HG03520 (cell line): ENCODE results near the gene FRZB.
"Not testable (repeated sequence)": the region's sequence is repeated elsewhere in the genome, so short reads cannot be mapped to it uniquely, and the experiment has no call there.

ENCODE experiments used
- ATAC-seq: cut with Tn5 transposase; IDR thresholded peaks from one replicate; pipeline ENCODE4 v1.9.1; 2021; ENCODE audit warnings: mild to moderate bottlenecking, moderate library complexity; ENCODE audit not compliant: unreplicated experiment

FRZB gene

GRCh38 chr2:182890773-182891378 is 24.4 kb upstream of the FRZB start:
- no peak for ATAC-seq

GRCh38 chr2:182890305-182890704 is 23.9 kb upstream of the FRZB start:
- ATAC-seq, result no peak

- no peak for ATAC-seq
Measured at GRCh38 chr2:182887753-182888415, 21.4 kb upstream of the FRZB start.

GRCh38 chr2:182887093-182887492 is 20.7 kb upstream of the FRZB start:
- ATAC-seq, result no peak

GRCh38 chr2:182885771-182886170 is 19.3 kb upstream of the FRZB start:
- no peak for ATAC-seq

GRCh38 chr2:182883451-182883850 is 17.0 kb upstream of the FRZB start:
- ATAC-seq, result no peak

GRCh38 chr2:182880100-182880499 is 13.7 kb upstream of the FRZB start:
- not testable (repeated sequence) for ATAC-seq

- ATAC-seq, result not testable (repeated sequence)
Measured at GRCh38 chr2:182876653-182877052, 10.2 kb upstream of the FRZB start.

GRCh38 chr2:182870227-182870626 is 3.8 kb upstream of the FRZB start:
- no peak for ATAC-seq

- ATAC-seq, result peak; percentile 39
Measured at GRCh38 chr2:182868054-182868796, 1.8 kb upstream of the FRZB start.

- no peak for ATAC-seq
Measured at GRCh38 chr2:182867426-182868053, 1.1 kb upstream of the FRZB start.

- no peak for ATAC-seq
Measured at GRCh38 chr2:182866095-182866460, 359 bp downstream of the FRZB start.

- no peak for ATAC-seq
Measured at GRCh38 chr2:182864949-182865570, 1.4 kb downstream of the FRZB start.

- no peak for ATAC-seq
Measured at GRCh38 chr2:182863642-182864041, 2.8 kb downstream of the FRZB start.

- no peak for ATAC-seq
Measured at GRCh38 chr2:182862091-182862490, 4.3 kb downstream of the FRZB start.

- ATAC-seq, result no peak
Measured at GRCh38 chr2:182860858-182861257, 5.6 kb downstream of the FRZB start.

- no peak for ATAC-seq
Measured at GRCh38 chr2:182858671-182859070, 7.8 kb downstream of the FRZB start.

- ATAC-seq, result no peak
Measured at GRCh38 chr2:182855376-182855775, 11.1 kb downstream of the FRZB start.

GRCh38 chr2:182854375-182855105 is 11.9 kb downstream of the FRZB start:
- no peak for ATAC-seq

- no peak for ATAC-seq
Measured at GRCh38 chr2:182852801-182853200, 13.6 kb downstream of the FRZB start.

- ATAC-seq, result no peak
Measured at GRCh38 chr2:182852090-182852489, 14.3 kb downstream of the FRZB start.
